WTC11 (cell line): ENCODE data around the gene CXorf38. TPM values are rescaled to one million over a fixed set of nuclear protein-coding genes. Genes with fewer than 3 reads are reported as not detected.

ENCODE experiments used
- ATAC-seq: fragments of 200-7000 bp; cut with Tn5 transposase; 2 replicates; pipeline ENCODE4 v1.10.0; 2021; ENCODE audit warnings: mild to moderate bottlenecking, moderate library complexity
- CTCF ChIA-PET: fragments of 300-600 bp; sonication (Branson Sonifier 250); formaldehyde crosslinking; loops from one replicate; lab custom pipeline; 2021; ENCODE audit warnings: antibody characterized with exemption; lab: Charles Lee
- POLR2A ChIA-PET: fragments of 350-600 bp; sonication (Branson Sonifier 250); formaldehyde crosslinking; loops from one replicate; lab custom pipeline; 2021; ENCODE audit warnings: antibody characterized with exemption; lab: Charles Lee
- DNase-seq: peaks from one replicate; pipeline ENCODE4 v3.0.0; 2021; ENCODE audit warnings: low spot score
- H3K27ac Mint-ChIP-seq: 2 replicates; pipeline ENCODE4 v1.8.0; 2021; ENCODE audit warnings: mixed read lengths
- H3K27me3 Mint-ChIP-seq: 2 replicates; pipeline ENCODE4 v1.8.0; 2021; ENCODE audit warnings: low read depth, mild to moderate bottlenecking, moderate library complexity, mixed read lengths
- H3K36me3 Mint-ChIP-seq: 2 replicates; pipeline ENCODE4 v1.8.0; 2021; ENCODE audit warnings: mixed read lengths
- H3K4me1 Mint-ChIP-seq: 2 replicates; pipeline ENCODE4 v1.8.0; 2022; ENCODE audit warnings: mixed read lengths
- H3K4me3 Mint-ChIP-seq: 2 replicates; pipeline ENCODE4 v1.8.0; 2021; ENCODE audit warnings: mild to moderate bottlenecking, moderate library complexity, mixed read lengths
- H3K9me3 Mint-ChIP-seq: 2 replicates; pipeline ENCODE4 v1.8.0; 2021; ENCODE audit warnings: mixed read lengths
- CTCF ChIP-seq: fragments of 200-600 bp; IDR thresholded peaks from 2 replicates; pipeline ENCODE4 v1.8.0; 2022; ENCODE audit warnings: antibody characterized with exemption
- ELF4 ChIP-seq: sonication (generic); formaldehyde crosslinking; IDR thresholded peaks from 2 replicates; pipeline ENCODE4 v1.8.1; 2022; ENCODE audit warnings: low read depth, mild to moderate bottlenecking, moderate library complexity, missing genetic modification reagents
- ESRRA ChIP-seq: sonication (generic); formaldehyde crosslinking; IDR thresholded peaks from 2 replicates; pipeline ENCODE4 v1.8.1; 2022; ENCODE audit warnings: mild to moderate bottlenecking, missing genetic modification reagents, borderline replicate concordance
- FOXJ3 ChIP-seq: sonication (generic); formaldehyde crosslinking; IDR thresholded peaks from 2 replicates; pipeline ENCODE4 v1.9.0; 2021; ENCODE audit warnings: missing genetic modification reagents, mild to moderate bottlenecking, borderline replicate concordance
- IRF2 ChIP-seq: sonication (generic); formaldehyde crosslinking; IDR thresholded peaks from 2 replicates; pipeline ENCODE4 v1.8.0; 2022; ENCODE audit warnings: low read depth, missing genetic modification reagents, borderline replicate concordance
- JAZF1 ChIP-seq: fragments of 250-450 bp; sonication (Bioruptor Pico); IDR thresholded peaks from 2 replicates; pipeline ENCODE4 v1.9.0; 2021; ENCODE audit warnings: moderate library complexity, mild to moderate bottlenecking, inconsistent platforms
- MAX ChIP-seq: sonication (generic); formaldehyde crosslinking; IDR thresholded peaks from 2 replicates; pipeline ENCODE4 v1.8.0; 2022; ENCODE audit warnings: mild to moderate bottlenecking, missing genetic modification reagents
- NR2C2 ChIP-seq: sonication (generic); formaldehyde crosslinking; IDR thresholded peaks from 2 replicates; pipeline ENCODE4 v1.8.0; 2022; ENCODE audit warnings: mild to moderate bottlenecking, missing genetic modification reagents
- SOX15 ChIP-seq: fragments of 250-450 bp; sonication (Bioruptor Pico); IDR thresholded peaks from 2 replicates; pipeline ENCODE4 v1.9.0; 2021; ENCODE audit warnings: mild to moderate bottlenecking
- STAT6 ChIP-seq: sonication (generic); formaldehyde crosslinking; conservative IDR thresholded peaks from 2 replicates; pipeline ENCODE4 v1.8.1; 2023; ENCODE audit warnings: mild to moderate bottlenecking, low read depth, missing genetic modification reagents, moderate library complexity
- ZNF121 ChIP-seq: sonication (generic); formaldehyde crosslinking; IDR thresholded peaks from 2 replicates; pipeline ENCODE4 v1.8.0; 2023; ENCODE audit warnings: missing genetic modification reagents
- ZNF317 ChIP-seq: sonication (generic); formaldehyde crosslinking; IDR thresholded peaks from 2 replicates; pipeline ENCODE4 v1.8.1; 2023; ENCODE audit warnings: low read depth, mild to moderate bottlenecking, moderate library complexity, missing genetic modification reagents, borderline replicate concordance
- total RNA-seq: library from RNA; stranded (reverse); gene quantifications from 3 replicates; pipeline ENCODE4 v1.2.3, GENCODE V29; 2021
- TF ChIP-seq, protein P1 (sequence below): sonication (generic); formaldehyde crosslinking; IDR thresholded peaks from 2 replicates; pipeline ENCODE4 v1.8.1; 2023; ENCODE audit warnings: mild to moderate bottlenecking, missing genetic modification reagents, borderline replicate concordance
- TF ChIP-seq, protein P2 (sequence below): sonication (generic); formaldehyde crosslinking; IDR thresholded peaks from 2 replicates; pipeline ENCODE4 v1.8.0; 2023; ENCODE audit warnings: missing genetic modification reagents
- TF ChIP-seq, protein P3 (sequence below): sonication (generic); formaldehyde crosslinking; IDR thresholded peaks from 2 replicates; pipeline ENCODE4 v1.8.1; 2022; ENCODE audit warnings: low read depth, missing genetic modification reagents, borderline replicate concordance
- TF ChIP-seq, protein P4 (sequence below): sonication (generic); formaldehyde crosslinking; IDR thresholded peaks from 2 replicates; pipeline ENCODE4 v1.8.1; 2023; ENCODE audit warnings: mild to moderate bottlenecking, moderate library complexity, missing genetic modification reagents
- TF ChIP-seq, protein P5 (sequence below): fragments of 250-450 bp; sonication (Bioruptor Pico); IDR thresholded peaks from 2 replicates; pipeline ENCODE4 v1.9.0; 2021; ENCODE audit warnings: mild to moderate bottlenecking

Gene CXorf38
- total RNA-seq, 1 experiment from 2014 or later, result 10.0 TPM

GRCh38 chrX:40660381-40660780 lies 13.0 kb upstream of the CXorf38 start (continued):
- TF ChIP-seq, protein P1, sequence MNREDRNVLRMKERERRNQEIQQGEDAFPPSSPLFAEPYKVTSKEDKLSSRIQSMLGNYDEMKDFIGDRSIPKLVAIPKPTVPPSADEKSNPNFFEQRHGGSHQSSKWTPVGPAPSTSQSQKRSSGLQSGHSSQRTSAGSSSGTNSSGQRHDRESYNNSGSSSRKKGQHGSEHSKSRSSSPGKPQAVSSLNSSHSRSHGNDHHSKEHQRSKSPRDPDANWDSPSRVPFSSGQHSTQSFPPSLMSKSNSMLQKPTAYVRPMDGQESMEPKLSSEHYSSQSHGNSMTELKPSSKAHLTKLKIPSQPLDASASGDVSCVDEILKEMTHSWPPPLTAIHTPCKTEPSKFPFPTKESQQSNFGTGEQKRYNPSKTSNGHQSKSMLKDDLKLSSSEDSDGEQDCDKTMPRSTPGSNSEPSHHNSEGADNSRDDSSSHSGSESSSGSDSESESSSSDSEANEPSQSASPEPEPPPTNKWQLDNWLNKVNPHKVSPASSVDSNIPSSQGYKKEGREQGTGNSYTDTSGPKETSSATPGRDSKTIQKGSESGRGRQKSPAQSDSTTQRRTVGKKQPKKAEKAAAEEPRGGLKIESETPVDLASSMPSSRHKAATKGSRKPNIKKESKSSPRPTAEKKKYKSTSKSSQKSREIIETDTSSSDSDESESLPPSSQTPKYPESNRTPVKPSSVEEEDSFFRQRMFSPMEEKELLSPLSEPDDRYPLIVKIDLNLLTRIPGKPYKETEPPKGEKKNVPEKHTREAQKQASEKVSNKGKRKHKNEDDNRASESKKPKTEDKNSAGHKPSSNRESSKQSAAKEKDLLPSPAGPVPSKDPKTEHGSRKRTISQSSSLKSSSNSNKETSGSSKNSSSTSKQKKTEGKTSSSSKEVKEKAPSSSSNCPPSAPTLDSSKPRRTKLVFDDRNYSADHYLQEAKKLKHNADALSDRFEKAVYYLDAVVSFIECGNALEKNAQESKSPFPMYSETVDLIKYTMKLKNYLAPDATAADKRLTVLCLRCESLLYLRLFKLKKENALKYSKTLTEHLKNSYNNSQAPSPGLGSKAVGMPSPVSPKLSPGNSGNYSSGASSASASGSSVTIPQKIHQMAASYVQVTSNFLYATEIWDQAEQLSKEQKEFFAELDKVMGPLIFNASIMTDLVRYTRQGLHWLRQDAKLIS (CRISPR knock-in tag), result no peak
- TF ChIP-seq NR2C2 (CRISPR knock-in tag) (no peak), ZNF121 (CRISPR knock-in tag) (no peak), IRF2 (CRISPR knock-in tag) (no peak)
- TF ChIP-seq, protein P2, sequence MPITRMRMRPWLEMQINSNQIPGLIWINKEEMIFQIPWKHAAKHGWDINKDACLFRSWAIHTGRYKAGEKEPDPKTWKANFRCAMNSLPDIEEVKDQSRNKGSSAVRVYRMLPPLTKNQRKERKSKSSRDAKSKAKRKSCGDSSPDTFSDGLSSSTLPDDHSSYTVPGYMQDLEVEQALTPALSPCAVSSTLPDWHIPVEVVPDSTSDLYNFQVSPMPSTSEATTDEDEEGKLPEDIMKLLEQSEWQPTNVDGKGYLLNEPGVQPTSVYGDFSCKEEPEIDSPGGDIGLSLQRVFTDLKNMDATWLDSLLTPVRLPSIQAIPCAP, result no peak

DNA sequence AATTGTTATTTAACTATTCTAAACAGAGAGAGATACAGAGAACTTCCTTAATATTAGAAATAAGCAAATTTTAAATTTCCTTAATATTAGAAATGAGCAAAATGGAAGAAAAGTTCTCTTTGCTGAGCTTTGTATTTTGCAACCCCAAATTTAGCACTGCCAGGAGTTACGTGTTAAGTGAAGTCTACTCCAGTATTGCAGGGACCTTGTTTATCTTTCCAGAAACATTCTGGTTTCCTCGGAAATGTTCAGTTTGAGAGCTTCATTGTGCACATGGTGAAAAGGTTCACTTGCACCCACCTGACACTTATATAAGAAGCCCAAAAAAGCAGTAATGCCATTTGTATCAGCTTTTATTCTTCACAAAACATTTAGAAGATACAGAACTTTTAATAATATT lies 6.2 kb upstream of the CXorf38 start:
- ATAC-seq, result no peak
- Mint-ChIP-seq H3K4me1 (0 out of 2 replicates have a peak, but pooled peaks cover 2% of the 10 kb centered on the region), H3K27ac (no peak overlapping the region), H3K4me3 (no peak overlapping the region), H3K36me3 (peaks cover 28% of the 10 kb centered on the region), H3K27me3 (no peaks in the 10 kb centered on the region; the same call in 1 of the 2 replicates), H3K9me3 (no peaks in the 10 kb centered on the region)
- POLR2A ChIA-PET, result no interaction called here
- DNase-seq, result no peak
- CTCF ChIA-PET, result no interaction called here
- no peak for TF ChIP-seq FOXJ3 (CRISPR knock-in tag)
- TF ChIP-seq, protein P1 (CRISPR knock-in tag), result no peak
- TF ChIP-seq, protein P3, sequence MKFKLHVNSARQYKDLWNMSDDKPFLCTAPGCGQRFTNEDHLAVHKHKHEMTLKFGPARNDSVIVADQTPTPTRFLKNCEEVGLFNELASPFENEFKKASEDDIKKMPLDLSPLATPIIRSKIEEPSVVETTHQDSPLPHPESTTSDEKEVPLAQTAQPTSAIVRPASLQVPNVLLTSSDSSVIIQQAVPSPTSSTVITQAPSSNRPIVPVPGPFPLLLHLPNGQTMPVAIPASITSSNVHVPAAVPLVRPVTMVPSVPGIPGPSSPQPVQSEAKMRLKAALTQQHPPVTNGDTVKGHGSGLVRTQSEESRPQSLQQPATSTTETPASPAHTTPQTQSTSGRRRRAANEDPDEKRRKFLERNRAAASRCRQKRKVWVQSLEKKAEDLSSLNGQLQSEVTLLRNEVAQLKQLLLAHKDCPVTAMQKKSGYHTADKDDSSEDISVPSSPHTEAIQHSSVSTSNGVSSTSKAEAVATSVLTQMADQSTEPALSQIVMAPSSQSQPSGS (CRISPR knock-in tag), result no peak
- TF ChIP-seq ELF4 (CRISPR knock-in tag), result no peak
- no peak for TF ChIP-seq MAX (CRISPR knock-in tag)
- no peak for TF ChIP-seq SOX15 (CRISPR knock-in tag)
- TF ChIP-seq CTCF, result no peak
- TF ChIP-seq JAZF1 (CRISPR knock-in tag), result no peak
- TF ChIP-seq STAT6 (CRISPR knock-in tag), result no peak
- TF ChIP-seq, protein P4, sequence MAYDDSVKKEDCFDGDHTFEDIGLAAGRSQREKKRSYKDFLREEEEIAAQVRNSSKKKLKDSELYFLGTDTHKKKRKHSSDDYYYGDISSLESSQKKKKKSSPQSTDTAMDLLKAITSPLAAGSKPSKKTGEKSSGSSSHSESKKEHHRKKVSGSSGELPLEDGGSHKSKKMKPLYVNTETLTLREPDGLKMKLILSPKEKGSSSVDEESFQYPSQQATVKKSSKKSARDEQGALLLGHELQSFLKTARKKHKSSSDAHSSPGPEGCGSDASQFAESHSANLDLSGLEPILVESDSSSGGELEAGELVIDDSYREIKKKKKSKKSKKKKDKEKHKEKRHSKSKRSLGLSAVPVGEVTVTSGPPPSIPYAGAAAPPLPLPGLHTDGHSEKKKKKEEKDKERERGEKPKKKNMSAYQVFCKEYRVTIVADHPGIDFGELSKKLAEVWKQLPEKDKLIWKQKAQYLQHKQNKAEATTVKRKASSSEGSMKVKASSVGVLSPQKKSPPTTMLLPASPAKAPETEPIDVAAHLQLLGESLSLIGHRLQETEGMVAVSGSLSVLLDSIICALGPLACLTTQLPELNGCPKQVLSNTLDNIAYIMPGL (CRISPR knock-in tag), result no peak
- TF ChIP-seq ESRRA (CRISPR knock-in tag), result no peak
- no peak for TF ChIP-seq ZNF317 (CRISPR knock-in tag)
- TF ChIP-seq, protein P5, sequence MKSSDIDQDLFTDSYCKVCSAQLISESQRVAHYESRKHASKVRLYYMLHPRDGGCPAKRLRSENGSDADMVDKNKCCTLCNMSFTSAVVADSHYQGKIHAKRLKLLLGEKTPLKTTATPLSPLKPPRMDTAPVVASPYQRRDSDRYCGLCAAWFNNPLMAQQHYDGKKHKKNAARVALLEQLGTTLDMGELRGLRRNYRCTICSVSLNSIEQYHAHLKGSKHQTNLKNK (CRISPR knock-in tag), result no peak
